HepG2 (cell line): Measurements from ENCODE around the gene HCFC1R1. TPM values are rescaled to one million over a fixed set of nuclear protein-coding genes. Genes with fewer than 3 reads are reported as not detected.

Source experiments
- AKAP8 ChIP-seq: sonication (generic); formaldehyde crosslinking; IDR thresholded peaks from 2 replicates; pipeline ENCODE4 v1.5.1; 2020; ENCODE audit warnings: mild to moderate bottlenecking, missing genetic modification reagents
- CC2D1A ChIP-seq: sonication (generic); formaldehyde crosslinking; IDR thresholded peaks from 2 replicates; pipeline ENCODE4 v1.8.1; 2023; ENCODE audit warnings: mild to moderate bottlenecking, missing genetic modification reagents
- CHD4 ChIP-seq: fragments of 200-600 bp; sonication (generic); IDR thresholded peaks from 2 replicates; pipeline ENCODE4 v1.7.0; 2017; ENCODE audit warnings: mild to moderate bottlenecking, low read length, borderline replicate concordance
- FIP1L1 ChIP-seq: fragments of 200-400 bp; formaldehyde crosslinking; IDR thresholded peaks from 2 replicates; pipeline ENCODE4 v1.6.1; 2018; ENCODE audit warnings: low read depth, mild to moderate bottlenecking, low read length, moderate library complexity, borderline replicate concordance; ENCODE audit not compliant: insufficient read depth
- GTF2F1 ChIP-seq: fragments of 150-350 bp; IDR thresholded peaks from 2 replicates; pipeline ENCODE4 v1.6.1; 2014; ENCODE audit warnings: low read length
- HMG20B ChIP-seq: conservative IDR thresholded peaks from 2 replicates; pipeline ENCODE4 v1.6.1; 2016; ENCODE audit warnings: missing genetic modification reagents, missing compliant biosample characterization
- KAT7 ChIP-seq: IDR thresholded peaks from 2 replicates; pipeline ENCODE4 v1.6.1; 2018; ENCODE audit warnings: borderline replicate concordance, missing compliant biosample characterization
- KMT2A ChIP-seq: sonication (generic); formaldehyde crosslinking; IDR thresholded peaks from 2 replicates; pipeline ENCODE4 v1.4.0; 2020; ENCODE audit warnings: missing genetic modification reagents
- MTF1 ChIP-seq: sonication (generic); formaldehyde crosslinking; IDR thresholded peaks from 2 replicates; pipeline ENCODE4 v1.5.0; 2020; ENCODE audit warnings: missing genetic modification reagents
- PHB2 ChIP-seq: fragments of 450-650 bp; IDR thresholded peaks from 2 replicates; pipeline ENCODE4 v1.6.1; 2018; ENCODE audit not compliant: partially characterized antibody
- U2AF2 ChIP-seq: fragments of 200-400 bp; formaldehyde crosslinking; IDR thresholded peaks from 2 replicates; pipeline ENCODE4 v1.6.1; 2017; ENCODE audit warnings: low read depth, mild to moderate bottlenecking, low read length
- ZC3H13 ChIP-seq: sonication (generic); formaldehyde crosslinking; IDR thresholded peaks from 2 replicates; pipeline ENCODE4 v1.8.1; 2023; ENCODE audit warnings: mild to moderate bottlenecking, missing genetic modification reagents, moderate library complexity
- ZFP1 ChIP-seq: IDR thresholded peaks from 2 replicates; pipeline ENCODE4 v1.6.1; 2016
- ZFP62 ChIP-seq: sonication (generic); formaldehyde crosslinking; IDR thresholded peaks from 2 replicates; pipeline ENCODE4 v1.4.0; 2020; ENCODE audit warnings: missing genetic modification reagents
- ZNF10 ChIP-seq: sonication (generic); formaldehyde crosslinking; IDR thresholded peaks from 2 replicates; pipeline ENCODE4 v1.4.0; 2020; ENCODE audit warnings: mild to moderate bottlenecking, low read depth, missing genetic modification reagents, borderline replicate concordance
- ZNF317 ChIP-seq: sonication (generic); formaldehyde crosslinking; IDR thresholded peaks from 2 replicates; pipeline ENCODE4 v1.5.0; 2020; ENCODE audit warnings: mild to moderate bottlenecking, missing genetic modification reagents
- ZNF451 ChIP-seq: sonication (generic); formaldehyde crosslinking; IDR thresholded peaks from 2 replicates; pipeline ENCODE4 v1.5.0; 2020; ENCODE audit warnings: mild to moderate bottlenecking, missing genetic modification reagents
- ZNF468 ChIP-seq: sonication (generic); formaldehyde crosslinking; IDR thresholded peaks from 2 replicates; pipeline ENCODE4 v1.8.0; 2022; ENCODE audit warnings: mild to moderate bottlenecking, moderate library complexity, missing genetic modification reagents
- ZNF615 ChIP-seq: sonication (generic); formaldehyde crosslinking; IDR thresholded peaks from 2 replicates; pipeline ENCODE4 v1.5.0; 2020; ENCODE audit warnings: mild to moderate bottlenecking, missing genetic modification reagents, borderline replicate concordance
- polyA plus RNA-seq, 8 experiments: library from polyadenylated mRNA; depleted of rRNA in 3 of 8; stranded (reverse) in 7 of 8; unstranded in 1 of 8; fragments of >200 nt; fragmentation: Illumina TruSeq in 4 of 8; extraction: Trizol in 4 of 8; gene quantifications; 2 replicates each; pipeline versions ENCODE4 v1.2.1 to v1.2.3, GENCODE V29; 2011 to 2016; ENCODE audit warnings: low read depth in 4 of 8, missing spikeins in 1 of 8, mixed read lengths in 1 of 8; ENCODE audit not compliant: insufficient read depth in 1 of 8
- total RNA-seq, 5 experiments: library from RNA; depleted of rRNA; stranded (reverse); fragments of >200 nt; fragmentation: Illumina TruSeq; extraction: Trizol; gene quantifications; 2 replicates each; pipeline ENCODE4 v1.2.3, GENCODE V29; 2016; ENCODE audit warnings: low read depth in 1 of 5
- TF ChIP-seq, protein P1 (sequence below): sonication (generic); formaldehyde crosslinking; IDR thresholded peaks from 2 replicates; pipeline ENCODE4 v1.4.0; 2020; ENCODE audit warnings: low read depth, mild to moderate bottlenecking, missing genetic modification reagents
- TF ChIP-seq, protein P2 (sequence below): sonication (generic); formaldehyde crosslinking; IDR thresholded peaks from 2 replicates; pipeline ENCODE4 v1.4.0; 2020; ENCODE audit warnings: missing genetic modification reagents, mild to moderate bottlenecking, borderline replicate concordance
- TF ChIP-seq, protein P3 (sequence below): sonication (generic); formaldehyde crosslinking; IDR thresholded peaks from 2 replicates; pipeline ENCODE4 v1.4.0; 2020; ENCODE audit warnings: missing genetic modification reagents, borderline replicate concordance
- TF ChIP-seq, protein P4 (sequence below): sonication (generic); formaldehyde crosslinking; IDR thresholded peaks from 2 replicates; pipeline ENCODE4 v1.5.0; 2020; ENCODE audit warnings: missing genetic modification reagents

Gene HCFC1R1
- total and polyA plus RNA-seq, 2 of the 13 experiments (the other 11 are each of a cell fraction or from before 2014, with no cell fraction given): 13.8 to 16.1 TPM

DNA sequence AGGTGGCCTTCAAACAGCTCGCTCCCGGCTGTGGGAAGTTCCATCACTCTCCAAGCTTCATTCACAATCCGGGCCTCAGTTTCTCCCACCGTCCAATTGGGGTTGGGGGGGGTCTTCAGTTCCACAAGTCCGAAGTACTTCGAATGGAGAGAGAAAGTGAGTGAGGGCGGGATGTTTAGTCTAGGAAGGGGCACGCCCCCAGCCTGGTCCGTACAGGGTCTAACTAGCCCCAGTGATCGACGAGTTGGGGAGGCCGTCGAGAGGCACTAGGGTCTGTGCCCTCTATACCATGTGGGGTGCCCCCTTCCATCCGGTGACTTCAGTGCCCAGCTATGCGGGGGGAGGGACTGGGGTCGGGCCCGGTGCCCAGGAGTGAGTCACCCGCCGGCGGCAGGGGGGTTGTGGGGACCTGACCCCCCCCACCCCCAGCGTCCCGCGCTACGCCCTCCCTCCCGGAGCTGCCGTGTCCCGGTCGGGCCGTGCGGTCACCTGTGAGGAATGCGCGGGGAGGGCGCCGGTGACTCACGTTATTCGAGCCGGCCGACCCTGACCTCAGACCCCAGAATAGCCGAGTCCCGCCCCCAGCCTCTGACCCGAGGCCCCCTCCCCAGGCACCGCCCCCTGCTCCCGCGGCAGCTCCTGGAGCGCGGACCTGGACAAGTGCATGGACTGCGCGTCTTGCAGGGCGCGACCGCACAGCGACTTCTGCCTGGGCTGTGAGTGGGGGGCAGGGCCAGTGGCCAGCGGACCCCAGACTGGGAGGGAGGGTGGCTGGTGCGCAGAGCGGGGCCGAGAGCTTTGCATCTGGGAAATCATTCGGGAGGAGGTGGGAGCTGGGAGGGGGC is 2.9 kb downstream of the HCFC1R1 start (continued):
- TF ChIP-seq, protein P1, sequence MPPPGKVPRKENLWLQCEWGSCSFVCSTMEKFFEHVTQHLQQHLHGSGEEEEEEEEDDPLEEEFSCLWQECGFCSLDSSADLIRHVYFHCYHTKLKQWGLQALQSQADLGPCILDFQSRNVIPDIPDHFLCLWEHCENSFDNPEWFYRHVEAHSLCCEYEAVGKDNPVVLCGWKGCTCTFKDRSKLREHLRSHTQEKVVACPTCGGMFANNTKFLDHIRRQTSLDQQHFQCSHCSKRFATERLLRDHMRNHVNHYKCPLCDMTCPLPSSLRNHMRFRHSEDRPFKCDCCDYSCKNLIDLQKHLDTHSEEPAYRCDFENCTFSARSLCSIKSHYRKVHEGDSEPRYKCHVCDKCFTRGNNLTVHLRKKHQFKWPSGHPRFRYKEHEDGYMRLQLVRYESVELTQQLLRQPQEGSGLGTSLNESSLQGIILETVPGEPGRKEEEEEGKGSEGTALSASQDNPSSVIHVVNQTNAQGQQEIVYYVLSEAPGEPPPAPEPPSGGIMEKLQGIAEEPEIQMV (CRISPR knock-in tag): peak; percentile 89
- TF ChIP-seq, protein P2, sequence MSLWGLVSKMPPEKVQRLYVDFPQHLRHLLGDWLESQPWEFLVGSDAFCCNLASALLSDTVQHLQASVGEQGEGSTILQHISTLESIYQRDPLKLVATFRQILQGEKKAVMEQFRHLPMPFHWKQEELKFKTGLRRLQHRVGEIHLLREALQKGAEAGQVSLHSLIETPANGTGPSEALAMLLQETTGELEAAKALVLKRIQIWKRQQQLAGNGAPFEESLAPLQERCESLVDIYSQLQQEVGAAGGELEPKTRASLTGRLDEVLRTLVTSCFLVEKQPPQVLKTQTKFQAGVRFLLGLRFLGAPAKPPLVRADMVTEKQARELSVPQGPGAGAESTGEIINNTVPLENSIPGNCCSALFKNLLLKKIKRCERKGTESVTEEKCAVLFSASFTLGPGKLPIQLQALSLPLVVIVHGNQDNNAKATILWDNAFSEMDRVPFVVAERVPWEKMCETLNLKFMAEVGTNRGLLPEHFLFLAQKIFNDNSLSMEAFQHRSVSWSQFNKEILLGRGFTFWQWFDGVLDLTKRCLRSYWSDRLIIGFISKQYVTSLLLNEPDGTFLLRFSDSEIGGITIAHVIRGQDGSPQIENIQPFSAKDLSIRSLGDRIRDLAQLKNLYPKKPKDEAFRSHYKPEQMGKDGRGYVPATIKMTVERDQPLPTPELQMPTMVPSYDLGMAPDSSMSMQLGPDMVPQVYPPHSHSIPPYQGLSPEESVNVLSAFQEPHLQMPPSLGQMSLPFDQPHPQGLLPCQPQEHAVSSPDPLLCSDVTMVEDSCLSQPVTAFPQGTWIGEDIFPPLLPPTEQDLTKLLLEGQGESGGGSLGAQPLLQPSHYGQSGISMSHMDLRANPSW: no peak
- no peak; the same call in 1 of the 2 replicates for TF ChIP-seq KAT7 (CRISPR knock-in tag)
- TF ChIP-seq ZNF451: no peak
- TF ChIP-seq CHD4: no peak
- TF ChIP-seq ZFP1 (CRISPR knock-in tag): no peak
- no peak for TF ChIP-seq MTF1
- TF ChIP-seq AKAP8: no peak; the same call in 1 of the 2 replicates
- TF ChIP-seq ZFP62 (CRISPR knock-in tag): no peak
- peak; percentile 48 for TF ChIP-seq HMG20B
- TF ChIP-seq FIP1L1: no peak
- TF ChIP-seq PHB2: no peak
- TF ChIP-seq ZC3H13: 0 out of 2 replicates have a peak, but pooled peaks have one; percentile 24
- TF ChIP-seq CC2D1A: no peak
- TF ChIP-seq GTF2F1: no peak
- TF ChIP-seq, protein P3, sequence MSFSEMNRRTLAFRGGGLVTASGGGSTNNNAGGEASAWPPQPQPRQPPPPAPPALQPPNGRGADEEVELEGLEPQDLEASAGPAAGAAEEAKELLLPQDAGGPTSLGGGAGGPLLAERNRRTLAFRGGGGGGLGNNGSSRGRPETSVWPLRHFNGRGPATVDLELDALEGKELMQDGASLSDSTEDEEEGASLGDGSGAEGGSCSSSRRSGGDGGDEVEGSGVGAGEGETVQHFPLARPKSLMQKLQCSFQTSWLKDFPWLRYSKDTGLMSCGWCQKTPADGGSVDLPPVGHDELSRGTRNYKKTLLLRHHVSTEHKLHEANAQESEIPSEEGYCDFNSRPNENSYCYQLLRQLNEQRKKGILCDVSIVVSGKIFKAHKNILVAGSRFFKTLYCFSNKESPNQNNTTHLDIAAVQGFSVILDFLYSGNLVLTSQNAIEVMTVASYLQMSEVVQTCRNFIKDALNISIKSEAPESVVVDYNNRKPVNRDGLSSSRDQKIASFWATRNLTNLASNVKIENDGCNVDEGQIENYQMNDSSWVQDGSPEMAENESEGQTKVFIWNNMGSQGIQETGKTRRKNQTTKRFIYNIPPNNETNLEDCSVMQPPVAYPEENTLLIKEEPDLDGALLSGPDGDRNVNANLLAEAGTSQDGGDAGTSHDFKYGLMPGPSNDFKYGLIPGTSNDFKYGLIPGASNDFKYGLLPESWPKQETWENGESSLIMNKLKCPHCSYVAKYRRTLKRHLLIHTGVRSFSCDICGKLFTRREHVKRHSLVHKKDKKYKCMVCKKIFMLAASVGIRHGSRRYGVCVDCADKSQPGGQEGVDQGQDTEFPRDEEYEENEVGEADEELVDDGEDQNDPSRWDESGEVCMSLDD (CRISPR knock-in tag): peak; percentile 95
- TF ChIP-seq ZNF317: no peak; the same call in 1 of the 2 replicates
- TF ChIP-seq, protein P4, sequence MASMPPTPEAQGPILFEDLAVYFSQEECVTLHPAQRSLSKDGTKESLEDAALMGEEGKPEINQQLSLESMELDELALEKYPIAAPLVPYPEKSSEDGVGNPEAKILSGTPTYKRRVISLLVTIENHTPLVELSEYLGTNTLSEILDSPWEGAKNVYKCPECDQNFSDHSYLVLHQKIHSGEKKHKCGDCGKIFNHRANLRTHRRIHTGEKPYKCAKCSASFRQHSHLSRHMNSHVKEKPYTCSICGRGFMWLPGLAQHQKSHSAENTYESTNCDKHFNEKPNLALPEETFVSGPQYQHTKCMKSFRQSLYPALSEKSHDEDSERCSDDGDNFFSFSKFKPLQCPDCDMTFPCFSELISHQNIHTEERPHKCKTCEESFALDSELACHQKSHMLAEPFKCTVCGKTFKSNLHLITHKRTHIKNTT: no peak
- no peak for TF ChIP-seq KMT2A
- no peak for TF ChIP-seq ZNF10 (CRISPR knock-in tag)
- no peak for TF ChIP-seq U2AF2
- TF ChIP-seq ZNF615 (CRISPR knock-in tag): no peak
- no peak for TF ChIP-seq ZNF468 (CRISPR knock-in tag)
